ENCODE results near the gene SMOC2. TPM values are rescaled to one million over a fixed set of nuclear protein-coding genes. Genes with fewer than 3 reads are reported as not detected.

The SMOC2 gene, protein sequence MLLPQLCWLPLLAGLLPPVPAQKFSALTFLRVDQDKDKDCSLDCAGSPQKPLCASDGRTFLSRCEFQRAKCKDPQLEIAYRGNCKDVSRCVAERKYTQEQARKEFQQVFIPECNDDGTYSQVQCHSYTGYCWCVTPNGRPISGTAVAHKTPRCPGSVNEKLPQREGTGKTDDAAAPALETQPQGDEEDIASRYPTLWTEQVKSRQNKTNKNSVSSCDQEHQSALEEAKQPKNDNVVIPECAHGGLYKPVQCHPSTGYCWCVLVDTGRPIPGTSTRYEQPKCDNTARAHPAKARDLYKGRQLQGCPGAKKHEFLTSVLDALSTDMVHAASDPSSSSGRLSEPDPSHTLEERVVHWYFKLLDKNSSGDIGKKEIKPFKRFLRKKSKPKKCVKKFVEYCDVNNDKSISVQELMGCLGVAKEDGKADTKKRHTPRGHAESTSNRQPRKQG
- total RNA-seq (2014; rRNA removed; shearing (Covaris generic)) = not detected in 2 replicates

DNA sequence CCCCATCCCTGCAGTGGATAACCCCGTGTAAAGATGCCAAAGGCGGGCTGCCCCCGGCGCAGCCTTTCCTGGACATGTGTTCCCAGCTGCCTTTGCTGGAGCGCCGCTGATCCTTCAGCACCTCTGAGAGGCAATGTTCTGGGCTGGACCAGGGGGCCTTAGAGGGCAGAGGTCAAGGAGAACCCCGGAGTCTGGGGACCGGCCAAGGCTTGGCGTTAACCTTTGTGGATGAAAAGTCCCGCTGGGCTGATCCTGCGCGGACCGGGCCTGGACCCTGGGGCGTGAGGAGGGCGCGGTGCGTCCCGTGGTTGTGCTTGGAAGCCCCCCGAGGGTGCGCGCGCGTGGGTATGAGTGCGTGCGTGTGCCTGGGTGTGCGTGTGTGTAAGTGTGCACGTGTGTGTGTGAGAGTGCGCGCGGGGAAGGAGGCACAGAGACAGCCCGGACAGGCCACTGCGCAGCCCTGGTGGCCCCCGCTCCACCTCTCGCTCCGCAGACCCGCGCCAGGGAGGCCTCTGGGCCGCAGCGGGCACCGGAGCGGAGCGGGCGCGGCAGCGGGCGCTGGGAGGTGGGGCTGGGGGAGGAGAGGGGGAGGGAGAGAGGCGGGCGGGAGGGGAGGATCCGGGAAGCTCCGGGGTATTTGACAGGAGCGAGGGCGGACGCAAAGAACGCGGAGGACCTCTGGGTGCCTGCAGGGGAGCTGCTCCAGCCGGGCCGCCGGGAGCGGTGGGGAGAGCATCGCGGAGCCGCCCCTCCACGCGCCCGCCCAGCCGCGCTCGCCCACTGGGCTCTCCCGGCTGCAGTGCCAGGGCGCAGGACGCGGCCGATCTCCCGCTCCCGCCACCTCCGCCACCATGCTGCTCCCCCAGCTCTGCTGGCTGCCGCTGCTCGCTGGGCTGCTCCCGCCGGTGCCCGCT is at the start of gene SMOC2:
Gene SMOC2 (plus strand): TSS at position 665 of the 914 bp plus-strand sequence. CDS start 187 bp downstream, at position 852.
- peak; percentile 19 for DNase-seq (ENCODE audit: low read depth)

DNA sequence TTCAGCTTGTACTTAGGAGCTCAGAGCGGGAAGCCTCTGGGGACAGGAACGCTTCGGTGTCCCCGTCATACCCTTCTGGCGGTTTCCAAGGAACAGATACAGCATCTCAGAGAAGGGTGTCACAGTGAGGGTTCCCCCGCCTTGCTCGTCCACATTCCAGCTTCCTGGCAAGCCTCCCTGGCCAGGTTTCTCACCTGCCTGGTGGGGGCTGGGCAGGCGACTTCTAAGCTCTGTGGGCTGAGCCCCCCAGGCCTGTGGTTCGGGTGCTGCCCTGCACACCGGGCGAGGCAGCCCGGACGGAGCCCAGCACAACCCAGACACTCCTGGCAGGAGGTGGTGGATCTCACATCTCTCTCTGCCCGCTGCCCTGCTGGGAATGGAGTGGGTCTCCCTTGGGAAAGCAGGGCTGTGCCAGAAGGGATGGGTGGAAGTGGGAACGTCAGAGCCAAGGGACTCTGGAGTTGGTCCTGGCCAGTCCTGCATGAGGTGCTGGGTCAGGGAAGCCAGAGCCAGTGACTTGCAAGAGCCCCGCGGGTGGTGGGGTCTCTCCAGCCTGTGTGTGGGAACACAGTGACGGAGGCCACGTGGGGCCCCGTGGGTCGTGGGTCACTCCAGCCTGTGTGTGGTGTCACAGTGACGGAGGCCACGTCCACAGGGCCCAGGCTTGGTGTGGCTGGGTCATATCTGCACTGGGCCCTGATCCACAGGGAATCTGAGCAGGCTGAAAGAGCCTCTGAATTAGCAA is 47.7 kb upstream of the SMOC2 start:
- DNase-seq (ENCODE audit: low read depth) = no peak

DNA sequence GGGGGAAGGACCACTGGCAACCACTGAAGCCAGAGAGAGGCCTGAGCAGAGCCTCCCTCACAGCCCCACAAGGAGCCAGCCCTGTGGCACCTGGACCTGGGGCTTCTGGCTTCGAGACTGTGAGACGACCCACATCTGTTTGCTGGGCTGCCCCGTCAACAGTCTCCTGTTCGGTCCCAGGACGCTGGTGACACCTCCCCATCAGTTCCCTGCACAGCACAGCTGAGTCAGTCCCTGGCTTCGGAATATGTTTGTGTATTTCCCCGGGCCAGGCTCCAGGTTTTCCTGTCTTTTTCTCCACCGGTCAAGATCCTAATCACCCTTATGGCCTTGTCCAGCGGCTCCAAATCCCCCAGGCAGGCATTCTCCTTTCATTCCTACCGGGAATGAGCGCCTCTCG is 46.4 kb upstream of the SMOC2 start:
- DNase-seq (ENCODE audit: low read depth) = no peak

DNA sequence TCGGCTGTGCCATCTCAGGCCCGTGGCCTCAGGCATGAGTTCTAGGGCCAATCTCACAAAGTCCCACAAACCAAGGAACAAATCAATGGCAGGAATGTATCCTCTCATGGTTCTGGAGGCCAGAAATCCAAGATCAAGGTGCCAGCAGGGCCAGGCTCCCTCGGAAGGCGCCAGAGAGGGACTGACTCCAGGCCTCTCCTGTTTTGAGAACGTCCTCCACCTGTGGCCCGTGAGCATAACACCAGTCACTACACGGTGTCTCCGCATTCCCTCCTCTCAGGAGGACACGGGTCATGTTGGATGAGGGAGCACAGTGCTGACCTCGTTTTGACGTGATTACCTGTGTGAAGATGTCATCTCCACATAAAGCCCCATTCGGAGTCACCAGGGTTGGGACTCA is 45.0 kb upstream of the SMOC2 start:
- no peak for DNase-seq (ENCODE audit: low read depth)

DNA sequence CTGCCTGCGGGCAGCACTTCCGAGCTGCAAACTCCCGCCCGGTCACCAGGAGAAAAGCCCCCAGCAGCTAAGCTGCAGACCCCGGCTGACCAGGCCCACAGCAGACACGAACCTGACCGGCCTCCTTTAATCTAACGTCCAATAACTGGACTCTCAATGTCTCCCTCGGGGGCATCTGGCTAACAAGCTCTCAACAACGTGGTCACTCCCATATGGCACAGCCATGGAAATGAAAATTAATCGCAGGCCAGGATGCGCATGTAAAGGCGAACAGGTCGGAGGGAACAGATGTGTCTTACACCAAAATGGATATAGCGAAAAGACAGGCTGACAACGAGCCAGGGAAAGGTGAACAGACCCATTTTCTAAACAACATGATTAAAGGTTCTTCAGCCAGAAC is 44.4 kb upstream of the SMOC2 start:
- no peak for DNase-seq (ENCODE audit: low read depth)

DNA sequence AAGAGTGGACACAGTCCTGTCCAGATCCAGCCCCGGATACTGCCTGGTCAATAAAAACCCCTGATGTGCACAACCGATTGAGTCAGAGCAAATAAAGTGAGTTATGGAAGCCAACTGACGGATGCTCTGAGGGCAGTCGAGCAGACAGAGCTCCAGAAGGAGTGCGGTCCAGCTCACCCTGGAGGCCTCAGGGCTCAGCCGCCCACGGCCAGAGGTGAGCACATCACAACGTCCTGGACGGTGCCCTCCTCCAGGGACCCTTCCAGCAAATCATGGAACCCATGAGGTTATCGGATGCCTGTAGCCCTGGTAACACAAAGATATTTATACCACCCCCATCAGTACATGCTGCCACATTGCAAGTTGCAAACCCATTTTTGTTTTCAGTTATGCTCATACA is 44.0 kb upstream of the SMOC2 start:
- no peak for DNase-seq (ENCODE audit: low read depth)

DNA sequence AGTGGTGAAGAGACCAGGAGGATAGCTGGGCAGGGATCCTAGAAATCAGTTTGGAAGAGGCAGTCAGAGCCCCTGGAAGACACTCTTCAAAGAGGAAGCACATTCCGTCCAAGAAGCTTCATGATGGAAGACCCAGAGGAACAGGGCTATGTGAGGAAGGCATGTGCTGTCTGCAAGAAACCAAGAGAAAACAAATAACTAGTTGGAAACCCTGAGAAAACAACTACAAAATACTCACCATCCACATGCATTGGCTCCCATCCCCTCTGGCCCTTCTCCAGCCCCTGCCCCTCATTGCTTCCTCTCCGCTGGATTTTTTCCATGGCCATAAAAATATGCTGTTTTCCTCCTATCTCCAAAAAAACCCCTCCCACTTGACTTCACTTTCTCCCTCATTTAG is 40.9 kb upstream of the SMOC2 start:
- no peak for DNase-seq (ENCODE audit: low read depth)

DNA sequence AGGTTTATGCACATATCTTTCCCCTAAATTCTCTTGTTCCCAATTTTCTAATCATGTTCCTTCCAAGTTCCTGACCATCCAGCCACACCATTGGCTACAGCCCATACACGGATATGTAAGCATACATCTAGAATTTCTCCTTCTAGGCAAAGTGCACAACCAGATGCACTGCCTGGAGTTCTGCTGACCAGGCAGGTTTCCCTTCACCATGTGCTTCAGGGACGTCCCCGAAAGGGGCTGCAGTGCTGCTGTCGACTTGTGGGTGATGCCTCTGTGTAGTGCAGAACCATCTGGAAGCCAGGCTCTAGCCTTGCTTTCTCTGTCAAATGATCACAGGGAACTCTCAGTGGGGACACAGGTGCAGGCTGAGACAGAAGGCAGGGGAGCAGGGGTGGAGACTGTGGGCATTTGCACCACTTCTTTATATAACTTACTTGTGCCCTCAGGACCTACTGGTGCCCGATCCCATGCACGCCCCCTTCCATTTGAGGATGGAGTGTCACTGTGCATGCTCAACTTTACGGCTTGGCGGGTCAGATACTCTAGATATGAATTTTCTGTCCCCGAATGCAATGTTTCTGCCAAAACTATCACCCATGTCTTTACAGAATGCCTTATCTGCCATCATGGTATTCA is 37.5 kb upstream of the SMOC2 start:
- DNase-seq (ENCODE audit: low read depth) = no peak

DNA sequence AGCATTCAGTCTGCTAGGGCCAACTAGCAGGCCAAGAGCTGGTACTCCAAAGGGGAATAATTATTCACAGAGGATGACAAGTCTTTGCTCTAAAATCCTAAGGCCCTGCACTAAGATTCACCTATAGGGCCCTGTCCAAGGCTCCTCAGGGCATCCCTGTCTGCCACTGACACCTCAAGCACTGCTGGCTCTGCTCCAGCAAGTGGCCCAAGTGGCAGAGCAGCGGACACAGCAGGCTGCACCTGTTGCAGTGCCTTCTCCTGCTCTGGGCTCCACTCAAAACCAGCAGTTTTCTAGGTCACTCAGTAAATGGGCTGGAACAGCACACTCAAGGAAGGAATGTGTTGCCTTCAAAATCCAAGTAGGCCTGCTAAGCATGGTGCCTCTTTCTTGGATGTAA is 36.4 kb upstream of the SMOC2 start:
- no peak for DNase-seq (ENCODE audit: low read depth)

DNA sequence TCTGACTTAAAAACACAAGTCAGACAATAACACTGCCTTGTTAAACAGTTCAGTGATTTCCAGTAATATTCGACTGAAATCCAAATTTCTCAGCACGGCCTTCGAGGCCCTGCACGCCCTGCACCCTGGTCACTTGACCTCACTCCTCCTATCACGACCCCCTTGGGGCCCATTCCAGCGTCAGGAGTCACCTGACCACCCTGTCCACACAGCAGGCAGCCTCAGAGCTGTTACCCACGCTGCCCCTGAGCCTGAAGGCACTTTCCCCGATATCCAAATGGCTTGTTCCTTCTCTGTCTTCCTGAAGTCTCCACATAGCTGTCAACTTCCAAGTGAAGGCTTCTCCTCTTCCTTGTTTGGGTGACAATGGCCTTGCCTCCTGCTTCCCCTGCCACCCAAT is 33.1 kb upstream of the SMOC2 start:
- no peak for DNase-seq (ENCODE audit: low read depth)

DNA sequence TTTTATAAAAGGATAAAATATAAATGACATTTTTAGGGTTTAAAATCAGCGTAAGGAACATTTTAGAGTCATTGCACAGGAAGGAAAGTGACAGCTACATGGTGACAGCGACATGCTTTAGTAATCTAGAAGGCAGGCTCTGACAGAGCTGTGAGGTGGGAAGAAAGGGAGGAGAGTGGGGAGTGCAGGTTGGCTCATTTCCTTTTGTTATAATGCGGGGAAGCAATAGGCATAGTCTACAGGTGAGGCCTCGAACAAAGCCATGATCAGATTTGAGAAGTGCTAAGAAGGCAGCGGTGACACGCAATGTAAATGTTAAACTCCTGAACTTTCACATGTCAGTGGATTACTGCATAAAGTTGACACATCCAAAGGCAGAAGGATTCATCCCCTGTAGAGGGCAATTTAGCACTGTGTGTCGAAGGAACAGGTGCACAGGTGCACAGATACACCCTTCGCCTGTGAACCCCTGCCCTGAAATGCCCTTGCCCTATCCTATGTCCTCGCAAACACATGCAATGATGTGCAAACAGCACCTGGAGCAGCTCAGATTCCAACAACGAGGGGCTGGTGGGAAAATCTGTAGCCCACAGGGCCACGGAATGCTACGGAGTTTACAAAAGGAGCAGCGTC is 32.4 kb upstream of the SMOC2 start:
- DNase-seq (ENCODE audit: low read depth) = no peak

DNA sequence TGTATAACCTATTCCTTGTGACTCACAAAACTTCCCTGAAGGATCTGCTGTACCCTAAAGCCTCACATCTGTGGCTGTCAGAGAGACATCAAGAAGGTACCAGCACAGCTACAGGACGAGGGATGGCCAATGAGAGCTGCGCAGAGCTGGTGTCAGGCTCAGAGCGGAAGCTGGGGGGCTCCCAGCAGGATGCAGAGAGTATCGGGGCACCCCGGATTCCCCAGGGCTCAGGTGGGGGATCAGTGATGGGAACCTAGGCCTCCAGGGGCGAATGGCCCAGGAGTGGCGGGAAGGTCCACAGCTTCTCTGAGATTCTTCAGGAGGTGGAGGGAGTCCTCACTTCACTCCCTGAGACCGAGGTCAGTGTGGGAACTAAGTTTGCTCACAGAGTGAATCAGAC is 30.9 kb upstream of the SMOC2 start:
- DNase-seq (ENCODE audit: low read depth) = no peak

DNA sequence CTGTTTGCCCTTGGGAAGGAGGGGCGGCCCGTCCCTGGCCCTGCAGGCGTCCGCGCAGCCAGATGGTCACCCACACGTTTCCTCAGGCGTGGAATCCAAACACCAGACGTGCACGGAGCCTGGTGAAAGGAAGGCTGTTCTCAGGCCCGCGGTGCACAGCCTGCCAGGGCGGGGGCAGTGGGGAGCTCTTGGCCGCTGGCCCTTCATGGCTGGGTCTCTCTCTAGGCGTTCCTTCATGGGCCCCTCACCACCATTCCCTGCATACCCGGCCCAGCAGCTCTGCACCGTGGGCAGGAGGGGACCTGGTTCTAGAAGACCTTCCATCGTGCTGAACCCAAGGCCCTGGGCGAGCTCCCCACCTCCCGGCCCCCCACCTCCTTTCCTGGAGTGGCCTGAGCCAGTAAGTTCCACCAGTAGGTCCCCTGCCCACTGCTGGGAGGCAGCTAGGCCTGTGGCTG is 30.4 kb upstream of the SMOC2 start:
- no peak for DNase-seq (ENCODE audit: low read depth)

DNA sequence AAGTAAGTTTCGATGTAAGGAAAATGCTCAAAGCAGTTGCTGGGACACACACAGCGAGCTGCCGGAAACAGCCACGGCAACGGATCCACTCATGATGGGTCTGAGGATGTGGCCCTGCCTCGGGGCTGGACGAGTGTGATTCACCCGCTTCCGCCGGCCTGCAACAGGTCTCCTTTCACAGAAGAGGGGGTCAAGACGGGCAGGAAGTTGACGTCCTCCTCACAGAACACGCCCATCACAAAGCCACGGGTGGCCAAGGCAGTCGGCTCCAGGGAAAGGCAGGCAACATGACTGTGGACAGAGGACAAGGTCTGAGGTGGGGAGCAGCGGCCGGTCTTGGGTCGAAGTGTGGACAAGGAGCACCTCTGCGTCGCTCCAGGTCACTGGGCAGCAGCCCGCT is 29.9 kb upstream of the SMOC2 start:
- DNase-seq (ENCODE audit: low read depth) = peak; percentile 66

DNA sequence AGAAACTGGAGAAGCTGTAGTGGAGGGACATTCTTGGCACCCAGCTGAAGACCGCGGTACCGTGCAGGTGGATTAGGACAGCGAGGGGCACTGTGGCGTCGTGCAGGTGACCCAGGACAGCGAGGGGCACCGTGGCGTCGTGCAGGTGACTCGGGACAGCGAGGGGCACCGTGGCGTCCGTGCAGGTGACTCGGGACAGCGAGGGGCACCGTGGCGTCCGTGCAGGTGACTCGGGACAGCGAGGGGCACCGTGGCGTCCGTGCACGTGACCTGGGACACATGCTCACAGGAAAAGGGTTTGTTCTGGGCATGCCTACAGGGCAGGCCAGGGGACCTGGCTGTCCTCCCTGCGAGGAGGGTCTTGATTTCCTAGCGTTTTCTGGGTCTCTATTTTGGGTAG is 29.2 kb upstream of the SMOC2 start:
- no peak for DNase-seq (ENCODE audit: low read depth)

DNA sequence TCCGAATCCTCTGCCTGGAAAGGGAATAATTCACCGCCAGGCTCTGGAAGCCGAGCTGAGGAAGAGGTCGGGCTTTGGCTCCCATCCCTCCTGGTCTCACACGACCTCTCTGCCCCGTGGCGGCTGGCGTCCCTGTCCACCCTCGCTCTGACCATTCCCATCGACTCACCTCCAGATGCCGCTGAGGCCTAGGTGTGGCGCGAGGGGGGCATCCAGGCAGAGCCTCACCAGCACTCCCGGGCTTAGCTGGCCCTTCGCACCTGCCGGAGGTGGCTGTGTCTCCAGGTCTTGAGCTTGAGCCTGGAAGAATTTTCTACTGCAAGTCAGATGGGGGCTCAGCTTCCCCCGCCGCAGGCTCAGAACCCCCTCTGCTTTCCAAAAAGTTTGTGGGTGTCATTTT is 28.5 kb upstream of the SMOC2 start:
- DNase-seq (ENCODE audit: low read depth) = no peak

DNA sequence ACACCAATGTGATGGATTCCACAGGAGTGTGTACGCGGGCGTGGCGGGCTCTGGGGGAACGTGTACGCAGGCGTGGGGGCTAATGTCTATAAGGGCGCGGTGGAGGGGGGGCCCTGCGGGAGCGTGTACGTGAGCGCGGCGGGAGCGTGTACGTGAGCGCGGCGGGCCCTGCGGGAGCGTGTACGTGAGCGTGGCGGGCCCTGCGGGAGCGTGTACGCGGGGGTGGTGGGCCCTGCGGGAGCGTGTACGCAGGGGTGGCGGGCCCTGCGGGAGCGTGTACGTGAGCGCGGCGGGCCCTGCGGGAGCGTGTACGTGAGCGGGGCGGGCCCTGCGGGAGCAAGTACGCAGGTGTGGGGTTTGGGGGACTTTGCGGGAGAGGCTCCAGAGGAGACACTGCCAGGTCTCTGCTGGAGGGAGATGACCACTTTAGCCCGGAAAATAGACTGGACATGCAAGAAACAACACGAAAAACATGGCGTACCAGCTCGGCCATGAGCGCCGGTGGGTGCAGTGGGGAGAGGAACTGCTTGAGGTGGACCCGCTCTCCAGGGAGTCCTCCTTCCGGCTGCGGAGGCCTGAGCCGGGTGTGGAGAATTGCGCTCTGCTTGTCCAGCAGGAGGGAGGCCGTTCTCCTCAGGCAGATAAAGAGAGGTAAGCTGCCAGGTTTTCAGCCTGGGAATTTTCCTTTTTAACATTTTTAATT is 27.8 kb upstream of the SMOC2 start:
- no peak for DNase-seq (ENCODE audit: low read depth)

DNA sequence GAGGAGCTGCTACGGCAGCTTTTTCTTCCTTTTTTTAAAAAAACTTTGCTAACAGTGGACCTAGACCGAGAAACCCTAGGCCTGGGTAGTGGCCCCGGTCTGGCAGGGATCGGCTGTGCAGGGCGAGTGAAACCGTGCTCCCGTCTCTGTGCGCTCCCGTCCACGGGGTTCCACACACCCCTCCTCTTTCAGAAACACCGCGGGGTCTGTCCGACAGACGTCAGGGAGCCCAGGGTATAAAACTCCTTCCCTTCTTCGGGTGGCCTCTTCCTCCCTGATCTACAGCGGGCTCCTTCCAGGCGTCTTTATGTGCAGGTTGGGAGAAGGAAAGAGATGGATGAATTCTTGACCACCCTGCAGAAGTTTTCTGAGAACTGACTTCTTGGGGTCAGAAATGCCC is 27.1 kb upstream of the SMOC2 start:
- no peak for DNase-seq (ENCODE audit: low read depth)

DNA sequence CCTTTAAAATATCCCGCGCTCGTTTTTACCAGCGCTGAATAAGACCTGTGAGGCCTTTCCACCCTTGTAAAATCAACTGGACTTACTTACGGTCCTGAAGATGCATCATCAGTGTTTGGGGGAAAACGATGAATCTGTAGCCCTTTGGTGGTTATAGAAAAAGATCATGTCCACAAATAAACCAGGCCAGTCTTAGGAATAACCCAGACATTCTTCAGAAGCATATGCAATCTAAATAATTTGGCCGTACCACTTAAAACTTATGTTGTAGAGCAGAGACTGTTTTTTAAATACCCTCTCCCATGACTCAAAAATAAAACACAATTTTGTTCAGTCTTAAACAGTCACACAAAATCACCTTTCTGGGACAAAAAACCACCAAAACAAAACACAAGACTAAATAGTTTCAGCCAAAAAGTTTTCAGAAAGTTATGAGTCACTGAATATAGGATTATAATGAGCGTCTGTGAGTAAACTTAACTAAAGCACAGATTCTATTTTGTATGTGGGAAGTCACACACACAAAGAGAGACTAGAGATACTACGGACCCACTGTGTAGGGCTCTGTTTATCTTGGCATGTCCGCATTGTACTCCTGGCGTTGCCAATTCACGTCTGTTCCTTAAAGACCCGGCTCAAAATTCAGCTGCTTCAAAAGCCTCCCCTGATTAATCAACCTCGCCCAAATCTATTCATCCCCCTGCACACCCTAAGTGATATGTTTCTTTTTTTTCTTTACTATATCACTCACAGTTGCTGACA is 26.5 kb upstream of the SMOC2 start:
- DNase-seq (ENCODE audit: low read depth) = peak; percentile 18
